Hepatocyte (in vitro differentiated cells): Measurements from ENCODE around the gene ZNF239. TPM values are rescaled to one million over a fixed set of nuclear protein-coding genes. Genes with fewer than 3 reads are reported as not detected.
"Not testable (repeated sequence)": the region's sequence is repeated elsewhere in the genome, so short reads cannot be mapped to it uniquely, and the experiment has no call there.

ENCODE experiments used
- DNase-seq: peaks from one replicate; pipeline ENCODE4 v3.0.0-alpha.2; 2016; ENCODE audit warnings: low spot score
- H2AFZ ChIP-seq: fragments of 200-600 bp; sonication (generic); 2 replicates; pipeline ENCODE4 v1.6.0; 2016; ENCODE audit warnings: antibody characterized with exemption, mild to moderate bottlenecking
- H3K27ac ChIP-seq: fragments of 200-600 bp; sonication (generic); 2 replicates; pipeline ENCODE4 v1.5.1; 2016; ENCODE audit warnings: mild to moderate bottlenecking
- H3K27me3 ChIP-seq: fragments of 200-600 bp; sonication (generic); 2 replicates; pipeline ENCODE4 v1.6.1; 2016
- H3K36me3 ChIP-seq: fragments of 200-600 bp; sonication (generic); replicated peaks from 2 replicates; pipeline ENCODE4 v1.5.1; 2016; ENCODE audit warnings: low read depth; ENCODE audit not compliant: insufficient read depth
- H3K4me1 ChIP-seq: fragments of 200-600 bp; sonication (generic); 2 replicates; pipeline ENCODE4 v1.5.1; 2016; ENCODE audit warnings: mild to moderate bottlenecking, moderate library complexity; ENCODE audit not compliant: insufficient read depth
- H3K4me2 ChIP-seq: fragments of 200-600 bp; sonication (generic); 2 replicates; pipeline ENCODE4 v1.6.0; 2016
- H3K4me3 ChIP-seq: fragments of 200-600 bp; sonication (generic); 2 replicates; pipeline ENCODE4 v1.5.1; 2016; ENCODE audit warnings: mild to moderate bottlenecking
- H3K79me2 ChIP-seq: fragments of 200-600 bp; sonication (generic); 2 replicates; pipeline ENCODE4 v1.6.0; 2017; ENCODE audit warnings: mild to moderate bottlenecking
- H3K9me2 ChIP-seq: fragments of 200-600 bp; sonication (generic); replicated peaks from 2 replicates; pipeline ENCODE4 v1.6.0; 2017; ENCODE audit warnings: mild to moderate bottlenecking; ENCODE audit not compliant: insufficient read depth
- H3K9me3 ChIP-seq: fragments of 200-600 bp; sonication (generic); 2 replicates; pipeline ENCODE4 v1.5.1; 2016; ENCODE audit warnings: low read depth, mild to moderate bottlenecking
- H4K20me1 ChIP-seq: fragments of 200-600 bp; sonication (generic); 2 replicates; pipeline ENCODE4 v1.6.0; 2016; ENCODE audit warnings: mild to moderate bottlenecking; ENCODE audit not compliant: insufficient read depth, poor library complexity, severe bottlenecking
- EZH2 ChIP-seq: fragments of 200-600 bp; sonication (generic); IDR thresholded peaks from 2 replicates; pipeline ENCODE4 v1.6.1; 2016; ENCODE audit warnings: antibody characterized with exemption, mild to moderate bottlenecking, borderline replicate concordance
- EZH2phosphoT487 ChIP-seq: fragments of 200-600 bp; sonication (generic); IDR thresholded peaks from one replicate; pipeline ENCODE4 v1.6.1; 2018; ENCODE audit warnings: antibody characterized with exemption, mild to moderate bottlenecking, low read depth, moderate library complexity; ENCODE audit not compliant: unreplicated experiment, severe bottlenecking
- WGBS: methylation state at CpG from one replicate; pipeline ENCODE4 v1.1.6; 2016; ENCODE audit warnings: low lambda C conversion rate; ENCODE audit errors: missing lambda C conversion rate; 5-methylcytosine and 5-hydroxymethylcytosine counted together
- polyA plus RNA-seq: library from polyadenylated mRNA; unstranded; fragments of >200 nt; fragmentation: Nextera tagmentation; extraction: Ambion mirVana; gene quantifications from 2 replicates; pipeline ENCODE4 v1.2.1, GENCODE V29; 2016
- total RNA-seq: library from RNA; depleted of rRNA; stranded (reverse); fragments of >200 nt; gene quantifications from 2 replicates; pipeline ENCODE4 v1.2.3, GENCODE V29; 2014
- TF ChIP-seq, protein P1 (sequence below): fragments of 200-600 bp; sonication (generic); IDR thresholded peaks from 2 replicates; pipeline ENCODE4 v1.5.1; 2016; ENCODE audit warnings: antibody characterized with exemption, mild to moderate bottlenecking; ENCODE audit not compliant: poor library complexity

The ZNF239 gene
- total and polyA plus RNA-seq, 2 experiments from 2014 or later, result 4.3 to 5.8 TPM

DNA sequence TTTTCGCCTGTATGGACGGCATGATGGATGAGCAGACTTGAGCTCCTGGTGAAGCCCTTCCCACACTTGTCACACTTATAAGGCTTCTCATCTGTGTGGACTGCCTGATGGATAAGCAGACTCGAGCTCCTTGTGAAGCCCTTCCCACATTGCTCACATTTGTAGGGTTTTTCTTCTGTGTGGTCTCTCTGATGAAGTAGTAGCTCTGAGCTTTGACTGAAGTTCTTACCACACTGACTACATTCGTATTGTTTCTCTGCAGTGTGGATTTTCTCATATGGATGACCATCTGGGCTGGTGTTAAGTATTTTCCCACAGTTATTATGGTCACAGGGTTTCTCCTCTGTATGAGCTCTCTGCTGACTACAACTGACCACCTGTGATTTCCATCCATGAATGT, 17.2 kb downstream of the ZNF239 start:
- Histone ChIP-seq H3K27me3 (no peaks in the 10 kb centered on the region), H3K9me2 (no peaks in the 10 kb centered on the region), H3K36me3 (peaks cover 6% of the 10 kb centered on the region), H3K4me1 (no peaks in the 10 kb centered on the region), H3K9me3 (peaks cover 34% of the 10 kb centered on the region), H3K4me2 (no peak overlapping the region), H2AFZ (no peak overlapping the region), H3K27ac (no peak overlapping the region), H3K79me2 (no peaks in the 10 kb centered on the region), H4K20me1 (no peaks in the 10 kb centered on the region), H3K4me3 (no peak overlapping the region)
- 97% methylated on average over 4 of the region's 4 CpGs for WGBS
- TF ChIP-seq EZH2phosphoT487 (no peak), EZH2 (no peak)
- TF ChIP-seq, protein P1, sequence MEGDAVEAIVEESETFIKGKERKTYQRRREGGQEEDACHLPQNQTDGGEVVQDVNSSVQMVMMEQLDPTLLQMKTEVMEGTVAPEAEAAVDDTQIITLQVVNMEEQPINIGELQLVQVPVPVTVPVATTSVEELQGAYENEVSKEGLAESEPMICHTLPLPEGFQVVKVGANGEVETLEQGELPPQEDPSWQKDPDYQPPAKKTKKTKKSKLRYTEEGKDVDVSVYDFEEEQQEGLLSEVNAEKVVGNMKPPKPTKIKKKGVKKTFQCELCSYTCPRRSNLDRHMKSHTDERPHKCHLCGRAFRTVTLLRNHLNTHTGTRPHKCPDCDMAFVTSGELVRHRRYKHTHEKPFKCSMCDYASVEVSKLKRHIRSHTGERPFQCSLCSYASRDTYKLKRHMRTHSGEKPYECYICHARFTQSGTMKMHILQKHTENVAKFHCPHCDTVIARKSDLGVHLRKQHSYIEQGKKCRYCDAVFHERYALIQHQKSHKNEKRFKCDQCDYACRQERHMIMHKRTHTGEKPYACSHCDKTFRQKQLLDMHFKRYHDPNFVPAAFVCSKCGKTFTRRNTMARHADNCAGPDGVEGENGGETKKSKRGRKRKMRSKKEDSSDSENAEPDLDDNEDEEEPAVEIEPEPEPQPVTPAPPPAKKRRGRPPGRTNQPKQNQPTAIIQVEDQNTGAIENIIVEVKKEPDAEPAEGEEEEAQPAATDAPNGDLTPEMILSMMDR, result no peak
- no peak for DNase-seq

DNA sequence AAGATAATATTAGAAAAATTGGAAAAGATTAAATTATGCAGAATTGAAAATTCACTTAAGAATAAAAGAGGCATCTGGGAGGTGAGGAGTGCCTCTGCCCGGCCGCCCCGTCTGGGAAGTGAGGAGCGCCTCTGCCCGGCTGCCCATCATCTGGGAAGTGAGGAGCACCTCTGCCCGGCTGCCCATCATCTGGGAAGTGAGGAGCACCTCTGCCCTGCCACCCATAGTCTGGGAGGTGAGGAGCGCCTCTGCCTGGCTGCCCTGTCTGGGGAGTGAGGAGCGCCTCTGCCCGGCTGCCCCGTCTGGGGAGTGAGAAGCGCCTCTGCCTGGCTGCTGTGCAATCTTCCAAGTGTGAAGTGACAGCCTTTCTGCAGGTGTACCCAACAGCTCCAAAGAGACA, 30.7 kb downstream of the ZNF239 start:
- H3K4me2 ChIP-seq, H3K27ac ChIP-seq, H3K36me3 ChIP-seq, H2AFZ ChIP-seq, H3K79me2 ChIP-seq, H3K4me1 ChIP-seq, H4K20me1 ChIP-seq, H3K9me2 ChIP-seq, H3K27me3 ChIP-seq, H3K4me3 ChIP-seq, DNase-seq, H3K9me3 ChIP-seq: not testable (repeated sequence)
- 83% methylated on average over 11 of the region's 11 CpGs for WGBS

DNA sequence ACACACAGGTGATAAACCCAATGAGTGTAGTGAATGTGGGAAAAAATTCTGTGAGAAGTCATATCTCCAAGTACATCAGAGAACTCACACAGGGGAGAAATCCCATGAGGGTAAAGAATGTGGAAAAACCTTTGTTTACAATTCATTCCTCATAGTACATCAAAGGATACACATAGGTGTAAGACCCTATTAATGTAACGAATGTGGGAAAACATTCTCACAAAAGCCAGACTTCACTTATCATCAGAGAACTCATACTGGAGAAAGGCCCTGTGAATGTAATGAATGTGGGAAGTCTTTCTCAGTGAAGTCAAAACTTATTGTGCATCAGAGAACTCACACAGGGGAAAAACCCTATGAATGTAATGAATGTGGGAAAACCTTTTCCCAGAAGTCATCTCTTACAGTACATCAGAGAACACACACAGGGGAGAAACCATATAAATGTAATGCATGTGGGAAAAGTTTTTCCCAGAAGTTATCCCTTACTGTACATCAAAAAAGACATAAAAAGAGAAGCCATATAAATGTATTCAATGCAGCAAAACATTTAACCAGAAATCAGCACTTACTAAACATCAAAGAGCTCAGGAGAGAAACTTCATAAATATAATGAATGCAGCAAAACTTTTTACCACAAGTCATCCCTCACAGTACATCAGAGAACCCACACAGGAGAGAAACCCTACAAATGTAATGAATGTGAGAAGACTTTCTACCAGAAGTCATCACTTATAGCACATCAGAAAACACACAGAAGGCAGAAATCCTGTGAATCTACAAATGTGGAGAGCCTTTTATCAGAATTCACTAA, 49.8 kb downstream of the ZNF239 start:
- Histone ChIP-seq H4K20me1 (no peaks in the 10 kb centered on the region), H3K27me3 (no peaks in the 10 kb centered on the region), H3K9me3 (peaks cover 12% of the 10 kb centered on the region), H3K27ac (no peak overlapping the region), H3K36me3 (no peaks in the 10 kb centered on the region), H3K4me1 (no peaks in the 10 kb centered on the region), H2AFZ (no peak overlapping the region), H3K79me2 (no peaks in the 10 kb centered on the region), H3K9me2 (no peaks in the 10 kb centered on the region), H3K4me2 (no peak overlapping the region), H3K4me3 (no peak overlapping the region)
- TF ChIP-seq EZH2 (no peak), EZH2phosphoT487 (no peak)
- TF ChIP-seq, protein P1, result no peak
- WGBS, result 62% methylated on average over 1 of the region's 1 CpG
- DNase-seq, result no peak

Other genes with a start within 250 kb of the ZNF239 start
- gene FXYD4, start 203.0 kb downstream of the ZNF239 start, total RNA-seq, result 0.80 TPM in 1 of 2 replicates, not detected in the other
- gene FXYD4, start 203.0 kb downstream of the ZNF239 start, polyA plus RNA-seq, result 0.19 and 4.8 TPM in 2 replicates
- 186 and 217 TPM in 2 replicates for gene HNRNPF, start 165.4 kb downstream of the ZNF239 start, total RNA-seq
- gene HNRNPF, start 165.4 kb downstream of the ZNF239 start, polyA plus RNA-seq, result 117 and 134 TPM in 2 replicates
- 8.1 and 9.3 TPM in 2 replicates for gene ZNF487, start 137.5 kb downstream of the ZNF239 start, total RNA-seq
- 5.6 and 8.9 TPM in 2 replicates for gene ZNF487, start 137.5 kb downstream of the ZNF239 start, polyA plus RNA-seq
- gene ZNF485, start 31.8 kb upstream of the ZNF239 start, total RNA-seq, result 1.9 and 2.6 TPM in 2 replicates
- 0.15 and 1.4 TPM in 2 replicates for gene ZNF485, start 31.8 kb upstream of the ZNF239 start, polyA plus RNA-seq
- 48.5 and 57.9 TPM in 2 replicates for gene ZNF32, start 74.3 kb upstream of the ZNF239 start, total RNA-seq
- 37.9 and 42.6 TPM in 2 replicates for gene ZNF32, start 74.3 kb upstream of the ZNF239 start, polyA plus RNA-seq